Measurements from ENCODE around the gene FIBCD1.

The FIBCD1 gene

GRCh38 chr9:130918101-130918825 lies 20.8 kb downstream of the FIBCD1 start:
- no peak overlapping the region for H3K27ac ChIP-seq
- TF ChIP-seq CTCF (conservative IDR thresholded peaks at IDR 0.05), result no peak
- no peak for TF ChIP-seq ZFX (IDR thresholded peaks at IDR 0.05)

- no peak for TF ChIP-seq ZFX (IDR thresholded peaks at IDR 0.05)
- TF ChIP-seq CTCF (conservative IDR thresholded peaks at IDR 0.05), result no peak
- H3K27ac ChIP-seq, result no peak overlapping the region
Measured at GRCh38 chr9:130917168-130917960, 21.7 kb downstream of the FIBCD1 start.

GRCh38 chr9:130915096-130915447 lies 24.0 kb downstream of the FIBCD1 start:
- TF ChIP-seq CTCF (conservative IDR thresholded peaks at IDR 0.05), result no peak
- TF ChIP-seq ZFX (IDR thresholded peaks at IDR 0.05), result no peak
- H3K27ac ChIP-seq, result no peak overlapping the region

- TF ChIP-seq CTCF (conservative IDR thresholded peaks at IDR 0.05) (no peak), ZFX (IDR thresholded peaks at IDR 0.05) (no peak)
- no peak overlapping the region for H3K27ac ChIP-seq
Measured at GRCh38 chr9:130914417-130915095, 24.5 kb downstream of the FIBCD1 start.

GRCh38 chr9:130913599-130914416 lies 25.2 kb downstream of the FIBCD1 start:
- TF ChIP-seq ZFX (IDR thresholded peaks at IDR 0.05) (no peak), CTCF (conservative IDR thresholded peaks at IDR 0.05) (no peak)
- no peak overlapping the region for H3K27ac ChIP-seq

- TF ChIP-seq ZFX (IDR thresholded peaks at IDR 0.05) (no peak), CTCF (conservative IDR thresholded peaks at IDR 0.05) (no peak)
- no peak overlapping the region for H3K27ac ChIP-seq
Measured at GRCh38 chr9:130912932-130913598, 26.0 kb downstream of the FIBCD1 start.

All from C4-2B (cell line).